ENCODE measurements around the gene SGK1. TPM values are rescaled to one million over a fixed set of nuclear protein-coding genes. Genes with fewer than 3 reads are reported as not detected.

The SGK1 gene
- total RNA-seq, 4 donors from 2014 or later, result 15.1 to 38.2 (median 25.5) TPM

- Histone ChIP-seq H3K9me3 (no peaks in the 10 kb centered on the region), H3K36me3 (no peaks in the 10 kb centered on the region), H3K27me3 (no peaks in the 10 kb centered on the region), H3K4me3 (no peak overlapping the region), H3K27ac (peak overlapping the region in 1 of 4 donors; percentile 5), H3K4me1 (no peaks in the 10 kb centered on the region)
- no peak for TF ChIP-seq POLR2AphosphoS5 (IDR thresholded peaks at IDR 0.05)
- no peak for TF ChIP-seq POLR2A (IDR thresholded peaks at IDR 0.05)
- no peak for TF ChIP-seq CTCF (IDR thresholded peaks at IDR 0.05)
- TF ChIP-seq EP300 (IDR thresholded peaks at IDR 0.05), result no peak
- WGBS, 2 donors (ENCODE audit: low coverage in 1 of 2), result 76 to 83% methylated on average over 6 of the region's 6 CpGs
- no peak for ATAC-seq
Observed at GRCh38 chr6:134343066-134343465, 25.2 kb upstream of the SGK1 start.

- ATAC-seq, result peak; percentile 50
- Histone ChIP-seq H3K27me3 (no peaks in the 10 kb centered on the region), H3K36me3 (no peaks in the 10 kb centered on the region), H3K9me3 (no peaks in the 10 kb centered on the region), H3K27ac (no peak overlapping the region), H3K4me3 (no peak overlapping the region), H3K4me1 (no peaks in the 10 kb centered on the region)
- TF ChIP-seq POLR2A (IDR thresholded peaks at IDR 0.05) (no peak), POLR2AphosphoS5 (IDR thresholded peaks at IDR 0.05) (no peak), EP300 (IDR thresholded peaks at IDR 0.05) (no peak), CTCF (IDR thresholded peaks at IDR 0.05) (no peak)
- WGBS, 2 donors (ENCODE audit: low coverage in 1 of 2), result 85 to 86% methylated on average over 4 to 10 of the region's 10 CpGs
Observed at GRCh38 chr6:134341999-134342567, 24.2 kb upstream of the SGK1 start.

- ATAC-seq, result no peak
- TF ChIP-seq EP300 (IDR thresholded peaks at IDR 0.05) (no peak), POLR2AphosphoS5 (IDR thresholded peaks at IDR 0.05) (no peak), POLR2A (IDR thresholded peaks at IDR 0.05) (no peak), CTCF (IDR thresholded peaks at IDR 0.05) (no peak)
- no peak overlapping the region for H3K4me3 ChIP-seq
- no peak overlapping the region for H3K27ac ChIP-seq
- no peaks in the 10 kb centered on the region for H3K9me3 ChIP-seq
- WGBS, 2 donors (ENCODE audit: low coverage in 1 of 2), result 87 to 90% methylated on average over 6 of the region's 6 CpGs
- no peaks in the 10 kb centered on the region for H3K27me3 ChIP-seq
- H3K4me1 ChIP-seq, result no peaks in the 10 kb centered on the region
- H3K36me3 ChIP-seq, result no peaks in the 10 kb centered on the region
Observed at GRCh38 chr6:134340179-134340975, 22.5 kb upstream of the SGK1 start.

GRCh38 chr6:134339216-134339615 is 21.3 kb upstream of the SGK1 start:
- Histone ChIP-seq H3K36me3 (no peaks in the 10 kb centered on the region), H3K4me3 (no peak overlapping the region), H3K9me3 (no peaks in the 10 kb centered on the region), H3K27ac (no peak overlapping the region), H3K4me1 (no peaks in the 10 kb centered on the region), H3K27me3 (no peaks in the 10 kb centered on the region)
- ATAC-seq, result no peak
- TF ChIP-seq POLR2AphosphoS5 (IDR thresholded peaks at IDR 0.05) (no peak), POLR2A (IDR thresholded peaks at IDR 0.05) (no peak), CTCF (IDR thresholded peaks at IDR 0.05) (no peak), EP300 (IDR thresholded peaks at IDR 0.05) (no peak)

- H3K27me3 ChIP-seq, result no peaks in the 10 kb centered on the region
- no peak overlapping the region for H3K27ac ChIP-seq
- no peaks in the 10 kb centered on the region for H3K36me3 ChIP-seq
- WGBS, 2 donors (ENCODE audit: low coverage in 1 of 2), result 100% methylated on average over 1 to 2 of the region's 2 CpGs
- no peaks in the 10 kb centered on the region for H3K4me1 ChIP-seq
- ATAC-seq, result no peak
- TF ChIP-seq CTCF (IDR thresholded peaks at IDR 0.05), result no peak
- no peak for TF ChIP-seq EP300 (IDR thresholded peaks at IDR 0.05)
- TF ChIP-seq POLR2AphosphoS5 (IDR thresholded peaks at IDR 0.05), result no peak
- TF ChIP-seq POLR2A (IDR thresholded peaks at IDR 0.05), result no peak
- H3K4me3 ChIP-seq, result no peak overlapping the region
- H3K9me3 ChIP-seq, result no peaks in the 10 kb centered on the region
Observed at GRCh38 chr6:134331256-134331655, 13.3 kb upstream of the SGK1 start.
